HT-29 (cell line): ENCODE data around the gene SREBF1. TPM values are rescaled to one million over a fixed set of nuclear protein-coding genes. Genes with fewer than 3 reads are reported as not detected.

Source experiments
- DNase-seq: peaks from one replicate; pipeline ENCODE4 v3.0.0-alpha.2; 2015; ENCODE audit warnings: low spot score
- total RNA-seq: library from RNA; depleted of rRNA; stranded (reverse); fragments of >200 nt; shearing (Covaris generic); gene quantifications from 2 replicates; pipeline ENCODE4 v1.2.3, GENCODE V29; 2014

SREBF1 gene
- total RNA-seq, 1 experiment from 2014 or later: 304 TPM

DNA sequence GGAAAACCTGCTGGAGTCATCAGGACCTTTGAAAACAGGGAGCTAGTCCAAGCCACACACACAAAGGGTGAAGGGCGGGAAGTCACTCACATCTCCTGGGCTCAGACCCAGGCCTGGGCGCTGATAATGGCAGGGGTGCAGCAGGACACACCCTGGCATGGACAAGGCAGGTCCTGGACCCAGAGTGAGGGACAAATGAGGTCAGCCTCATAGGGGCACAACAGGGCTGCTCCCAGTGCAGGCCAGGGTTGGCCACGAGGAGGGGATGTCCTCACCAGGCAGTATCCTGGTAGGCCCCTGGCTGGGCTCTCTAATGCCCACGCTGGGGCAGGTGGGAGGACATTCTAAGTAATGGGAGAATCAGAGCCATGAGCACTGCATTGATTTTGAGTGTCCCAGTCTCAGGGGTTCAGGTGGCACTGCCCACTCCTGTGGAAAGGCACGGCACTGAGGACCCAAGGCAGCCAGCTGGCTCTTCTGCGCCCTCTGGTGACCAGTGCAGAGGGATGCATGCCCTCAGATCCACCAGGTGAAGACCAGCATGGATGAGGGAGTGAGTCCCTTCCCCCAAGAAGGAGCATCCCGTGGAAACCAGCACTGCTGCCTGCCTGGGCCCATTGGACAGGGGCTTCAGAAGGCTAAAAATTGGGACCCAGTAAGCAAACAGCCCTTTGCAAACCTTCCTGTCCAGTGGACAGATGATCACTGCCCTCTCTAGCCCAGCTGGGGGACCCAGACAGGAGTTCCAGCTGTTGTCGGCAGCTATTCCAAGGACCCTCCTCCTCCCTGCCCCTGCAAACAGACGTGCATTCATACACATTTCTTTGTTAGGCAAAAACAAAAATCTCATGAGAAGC lies 23.4 kb upstream of the SREBF1 start:
- DNase-seq: peak; percentile 77

DNA sequence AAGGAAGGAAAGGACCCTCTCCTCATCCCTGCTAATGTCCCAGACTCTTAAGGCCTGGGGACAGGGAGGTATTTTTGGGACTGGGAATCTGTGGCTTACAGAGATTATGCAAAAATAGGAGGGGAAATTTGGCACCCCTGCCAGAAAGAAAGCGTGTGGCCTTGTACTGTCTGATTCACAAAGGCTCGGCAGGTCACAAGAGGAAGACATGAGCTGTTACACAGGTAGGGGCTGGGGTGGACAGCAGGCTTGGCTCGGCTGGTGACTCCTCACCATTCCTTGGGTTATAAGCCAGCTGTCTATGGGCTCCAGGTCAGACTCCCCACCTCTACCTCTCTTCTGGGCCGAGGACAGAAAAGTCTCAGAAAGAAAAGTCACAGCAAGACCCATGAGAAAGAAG lies 20.7 kb upstream of the SREBF1 start:
- DNase-seq: no peak

DNA sequence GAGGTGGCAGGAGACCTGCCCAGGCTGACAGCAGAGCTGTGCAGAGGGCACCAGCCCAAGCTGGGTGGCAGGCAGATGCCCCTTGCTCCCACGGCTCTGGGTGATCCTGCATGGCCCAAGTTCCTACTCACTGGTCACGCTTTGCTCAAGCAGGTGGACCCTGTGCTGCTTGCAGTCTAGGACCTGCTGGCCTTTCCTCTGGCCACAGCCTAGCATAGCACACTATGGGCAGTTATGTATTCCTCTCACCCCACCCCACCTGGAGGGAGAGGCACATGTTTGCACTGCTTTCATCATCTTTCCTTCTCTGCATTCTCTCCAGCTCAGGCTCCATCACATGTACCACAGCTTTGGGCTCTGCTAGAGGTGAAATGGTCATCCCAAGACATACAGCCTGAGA lies 19.6 kb upstream of the SREBF1 start:
- no peak for DNase-seq

DNA sequence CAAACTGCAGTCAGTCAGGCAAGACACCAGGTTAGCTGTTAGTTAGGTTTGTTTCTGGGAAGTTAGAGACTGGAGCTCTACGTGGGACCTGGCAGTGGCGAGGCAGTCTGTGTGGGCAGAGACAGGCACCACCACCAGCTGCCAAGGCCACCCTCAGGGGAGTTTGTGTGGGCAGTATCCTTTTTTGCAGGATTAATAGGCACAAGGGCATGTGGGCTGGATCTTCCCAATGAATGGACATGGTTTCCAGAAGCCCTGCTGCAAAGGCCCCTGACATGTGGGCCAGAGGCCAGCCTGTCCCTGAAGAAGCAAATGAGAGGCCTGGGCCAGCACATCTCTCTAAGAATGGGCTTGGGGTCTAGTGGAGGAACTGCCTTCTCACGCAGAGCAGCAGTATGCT lies 19.2 kb upstream of the SREBF1 start:
- no peak for DNase-seq

DNA sequence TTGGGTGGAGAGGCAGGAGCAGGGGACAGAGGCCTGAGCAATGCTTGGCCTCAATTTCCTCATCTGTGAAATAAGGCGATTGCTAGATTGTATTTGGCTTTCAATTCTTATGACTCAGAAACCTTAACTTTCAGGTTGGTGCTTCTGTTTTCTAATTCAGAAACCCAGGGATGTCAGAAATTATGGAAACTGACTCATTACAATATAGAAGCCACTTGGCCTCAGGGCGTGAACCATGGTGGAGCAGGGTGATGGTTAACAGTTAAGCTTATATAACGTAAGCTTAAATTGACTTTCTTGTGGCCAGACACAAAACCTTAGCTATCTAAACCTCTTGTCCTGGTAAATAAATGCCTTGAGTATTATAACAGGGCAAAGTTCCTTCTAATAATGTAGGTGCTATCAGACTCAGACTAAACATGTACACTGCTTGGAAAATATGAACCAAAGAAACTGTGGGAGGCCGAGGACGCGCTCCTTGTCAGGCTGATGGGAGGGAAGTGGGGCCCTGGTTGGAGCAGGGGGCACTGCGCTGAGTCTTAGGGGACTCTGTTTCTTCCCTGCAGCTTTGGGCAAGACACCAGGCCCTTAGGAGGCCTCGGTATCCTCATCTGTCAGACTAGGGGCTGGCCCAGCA lies 17.1 kb upstream of the SREBF1 start:
- DNase-seq: no peak

DNA sequence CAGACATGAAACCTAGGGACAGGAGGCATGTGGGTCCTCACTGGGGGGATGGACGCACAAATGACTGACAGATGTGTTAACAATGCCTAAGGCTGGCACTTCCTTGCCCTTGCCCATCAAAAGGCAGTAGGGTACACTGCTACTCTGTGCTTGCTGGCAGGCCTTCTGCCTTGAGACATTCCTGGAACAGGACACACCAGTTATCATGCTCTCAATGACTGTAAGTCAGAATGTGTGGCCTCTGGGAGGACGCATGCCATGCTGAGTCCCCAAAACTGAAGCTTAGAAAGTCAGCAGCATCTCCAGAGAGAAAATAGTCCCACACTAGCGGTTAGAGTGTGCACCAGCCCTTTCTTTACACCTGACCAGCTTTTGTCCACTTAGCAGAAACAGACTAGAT lies 16.1 kb upstream of the SREBF1 start:
- DNase-seq: no peak

DNA sequence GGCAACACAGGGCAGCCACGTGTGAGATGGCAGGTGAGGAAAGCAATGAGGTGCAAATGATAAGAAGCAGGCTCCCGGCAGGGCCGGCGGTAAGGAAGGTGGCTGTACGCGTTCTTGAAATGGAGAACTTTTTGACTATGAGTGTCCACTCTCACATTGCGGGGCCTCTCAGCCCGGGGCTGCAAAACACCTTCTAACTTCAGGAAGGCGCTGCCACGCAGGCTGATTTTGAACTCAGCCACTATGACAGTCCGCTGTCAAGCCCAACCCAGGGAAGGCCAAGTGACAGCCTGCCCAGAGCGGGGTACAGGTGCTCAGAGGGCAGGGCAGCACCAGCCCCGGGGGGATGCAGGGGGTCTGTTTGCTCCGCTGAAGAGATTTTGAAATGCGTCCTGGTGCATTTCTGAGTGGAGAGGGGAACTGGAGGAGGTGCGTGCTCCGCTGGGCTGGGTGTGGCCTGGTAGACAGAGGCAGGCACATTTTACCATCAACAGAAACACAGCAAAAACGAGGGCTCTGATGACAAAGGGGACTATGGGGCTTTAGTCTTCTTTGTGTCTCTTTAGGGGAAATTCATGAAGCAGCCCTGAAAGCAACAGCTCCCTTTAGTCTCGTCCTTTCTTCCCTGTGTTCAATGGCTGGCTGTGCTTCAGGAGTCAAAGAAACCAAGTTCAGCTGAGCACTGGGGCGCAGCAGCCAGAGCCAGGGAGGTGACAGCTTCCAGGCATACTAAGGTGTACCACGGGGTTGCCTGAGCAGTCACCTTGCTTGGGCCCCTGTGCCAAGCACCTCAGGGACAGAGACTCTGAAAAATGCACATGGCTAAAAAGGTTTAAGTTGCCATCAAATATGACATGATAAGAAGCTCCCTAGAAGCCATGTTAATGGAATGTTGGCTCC lies 14.6 kb upstream of the SREBF1 start:
- DNase-seq: no peak

DNA sequence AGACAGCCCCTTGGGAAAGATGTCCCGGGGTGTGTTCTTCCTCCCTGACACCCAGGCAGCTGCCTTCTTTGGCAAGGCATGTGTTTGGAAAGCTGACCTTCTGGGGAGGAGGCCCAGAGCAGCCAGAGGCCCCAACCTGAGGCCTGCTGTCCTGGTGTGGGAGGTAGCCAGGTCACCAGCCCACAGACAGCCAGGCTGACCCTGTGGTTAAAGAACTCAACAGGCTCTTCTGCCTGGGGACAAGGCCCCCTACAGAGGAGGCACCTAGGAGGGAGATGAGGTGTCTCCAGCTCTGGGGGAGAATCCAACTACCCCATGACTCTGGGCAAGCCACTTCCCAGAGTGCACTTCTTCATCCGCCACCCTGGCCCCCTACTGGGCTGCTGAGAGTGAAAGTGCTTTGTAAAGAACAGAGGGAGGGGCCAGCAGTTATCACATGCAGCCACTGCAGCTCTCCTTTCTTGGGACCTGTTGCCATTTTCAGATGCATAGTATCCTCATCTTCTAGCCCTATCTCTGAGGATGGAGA lies 13.1 kb upstream of the SREBF1 start:
- DNase-seq: no peak

DNA sequence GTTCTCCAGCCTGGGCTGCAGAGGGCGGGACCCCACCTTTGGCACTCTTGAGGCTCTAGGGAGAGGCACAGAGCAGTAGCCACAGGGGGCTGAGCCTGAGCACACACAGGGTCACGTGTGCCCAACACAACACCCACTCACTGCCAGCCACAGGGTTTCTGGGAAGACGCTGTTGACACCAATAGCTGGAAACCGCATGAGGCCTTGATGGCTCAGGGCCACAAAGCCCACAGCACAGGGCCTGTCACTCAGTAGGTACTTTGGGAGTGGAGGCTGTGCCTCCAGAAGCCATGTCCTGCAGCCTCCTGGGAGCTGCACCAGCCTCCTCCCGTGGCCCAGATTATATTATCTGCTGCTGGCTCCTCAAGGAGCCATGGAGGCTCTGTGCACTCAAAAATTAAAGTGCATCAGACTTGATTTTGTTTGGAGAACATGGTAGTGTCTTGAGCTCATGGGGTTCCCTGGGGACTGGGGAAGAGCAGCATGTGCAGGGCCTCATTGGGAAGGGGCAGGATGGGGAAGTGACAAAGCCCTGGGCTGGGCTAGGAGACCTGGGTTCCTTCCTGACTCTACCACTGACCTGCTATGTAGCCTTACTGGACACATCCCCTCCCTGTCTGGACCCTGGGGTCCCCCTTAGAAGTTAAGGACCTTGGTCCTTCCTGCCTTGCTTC lies 12.5 kb upstream of the SREBF1 start:
- no peak for DNase-seq

DNA sequence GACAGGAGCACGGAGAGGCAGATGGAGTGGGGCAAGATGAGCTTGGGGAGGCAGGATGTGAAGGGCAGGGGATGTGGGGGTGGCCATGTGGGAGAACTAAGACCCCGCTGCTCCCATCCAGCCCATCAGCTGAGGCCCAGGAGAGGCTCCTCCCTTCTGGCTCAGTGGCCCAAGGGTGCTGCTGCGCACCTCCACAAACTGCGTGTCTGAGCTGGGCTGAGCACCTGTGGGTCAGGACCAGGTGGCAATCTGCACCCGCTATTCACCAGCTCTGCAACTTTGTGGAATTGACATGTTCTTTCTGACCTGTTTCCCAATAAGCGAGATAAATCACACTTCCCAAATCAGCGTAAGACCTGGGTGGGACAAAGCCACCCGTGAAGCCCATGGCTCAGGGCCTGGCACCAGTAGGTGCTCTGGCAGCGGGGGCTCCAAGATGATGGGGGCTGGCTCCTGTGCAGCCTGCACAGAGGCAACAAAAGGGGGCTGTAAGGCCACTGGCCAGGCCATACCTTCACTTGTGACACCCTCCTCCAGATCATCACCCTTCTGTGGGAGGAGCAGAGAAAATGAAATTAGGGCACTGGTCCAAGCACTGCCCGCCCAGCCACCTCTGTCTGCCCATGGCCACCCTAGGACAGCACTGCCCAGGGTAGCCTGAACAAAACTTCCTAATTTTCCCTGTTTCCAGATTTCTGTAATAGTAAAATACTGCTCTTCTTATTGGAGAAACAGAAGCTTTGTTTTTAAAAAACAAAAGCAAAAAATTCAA lies 11.7 kb upstream of the SREBF1 start:
- no peak for DNase-seq

DNA sequence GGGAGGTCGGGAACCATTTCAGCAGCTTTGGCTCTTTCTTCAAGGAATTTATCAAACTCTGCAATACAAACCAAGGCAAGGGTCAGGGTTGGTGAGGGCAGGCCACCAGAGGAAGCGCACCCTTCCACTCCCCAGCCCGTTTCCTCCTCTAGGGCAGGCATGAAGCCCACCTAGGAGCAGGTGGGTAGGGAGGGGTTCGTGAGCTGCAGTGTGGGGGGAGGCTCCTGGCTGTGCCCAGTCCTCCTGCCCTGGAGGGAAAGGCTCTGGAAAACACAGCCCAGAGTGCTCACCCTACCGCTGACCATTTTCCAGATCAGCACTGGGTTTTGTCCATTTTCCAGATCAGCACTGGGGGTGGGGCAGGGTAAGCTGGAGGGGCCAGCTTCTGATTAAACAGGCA lies 10.9 kb upstream of the SREBF1 start:
- no peak for DNase-seq

DNA sequence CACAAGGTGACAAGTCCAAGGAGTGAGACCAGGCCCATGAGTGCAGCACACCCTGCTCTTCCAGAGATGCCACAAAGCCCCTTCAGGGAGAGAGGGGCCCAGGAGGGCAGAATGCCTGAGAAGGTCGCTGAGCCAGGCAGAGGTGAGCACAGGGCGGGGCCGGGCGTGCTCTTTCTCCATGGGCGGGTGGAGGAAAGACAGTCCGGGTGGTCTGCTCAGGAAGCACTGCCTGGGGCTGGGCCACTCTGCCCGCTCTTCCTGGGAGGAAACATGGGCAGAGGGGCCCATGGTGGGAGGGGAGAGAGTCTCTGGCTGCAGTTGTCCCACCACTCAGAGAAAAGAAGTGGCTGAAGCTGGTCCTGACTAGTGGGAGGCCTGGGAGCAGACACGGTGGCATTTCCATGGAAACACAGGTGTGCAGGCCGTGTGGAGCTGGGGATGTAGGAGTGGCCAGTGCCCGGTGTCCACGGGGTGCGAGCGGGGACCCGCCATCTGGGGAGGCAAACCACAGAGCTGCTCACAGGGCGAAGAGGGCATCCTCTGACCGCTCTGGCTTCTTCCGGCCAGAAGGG lies 10.4 kb upstream of the SREBF1 start:
- DNase-seq: no peak

DNA sequence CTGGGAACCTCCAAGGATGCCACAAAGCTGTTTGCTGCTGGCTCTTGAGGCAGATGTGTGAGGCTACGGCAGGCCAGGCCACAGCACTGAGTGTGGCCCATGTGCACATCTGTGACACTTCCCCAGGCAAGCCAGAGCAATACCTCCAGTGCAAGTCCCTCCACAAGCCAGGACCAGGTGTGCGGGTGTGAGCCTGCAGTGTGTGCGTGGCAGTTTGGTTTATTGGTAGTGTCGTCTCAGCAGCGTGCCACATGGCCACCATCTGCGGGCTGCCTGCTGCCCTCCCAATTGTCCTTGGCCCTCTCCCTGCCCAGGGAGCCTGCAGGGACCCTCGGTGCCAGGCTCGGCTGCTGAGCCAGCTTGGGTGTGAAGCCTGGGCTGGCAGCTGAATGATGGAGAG lies 9.9 kb upstream of the SREBF1 start:
- no peak for DNase-seq

DNA sequence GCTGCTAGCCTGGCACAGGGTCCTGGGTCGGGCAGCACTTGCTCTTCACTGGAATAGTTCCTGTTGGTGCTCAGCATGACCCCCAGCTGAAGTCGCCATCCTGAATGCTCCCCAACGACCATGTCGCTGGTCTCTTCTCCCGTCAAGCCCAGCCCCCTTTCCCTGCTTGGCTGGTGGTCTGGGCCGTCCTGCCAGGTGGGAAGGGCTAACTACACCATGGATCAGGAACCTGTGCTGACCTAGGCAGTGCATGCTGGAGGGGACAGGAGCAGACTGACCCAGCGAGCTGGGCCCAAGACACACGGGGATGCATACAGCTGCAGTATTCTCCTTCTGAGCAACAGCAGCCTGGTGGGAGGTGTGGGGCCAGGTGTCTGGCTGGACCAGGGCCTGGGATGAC lies 9.2 kb upstream of the SREBF1 start:
- DNase-seq: no peak

DNA sequence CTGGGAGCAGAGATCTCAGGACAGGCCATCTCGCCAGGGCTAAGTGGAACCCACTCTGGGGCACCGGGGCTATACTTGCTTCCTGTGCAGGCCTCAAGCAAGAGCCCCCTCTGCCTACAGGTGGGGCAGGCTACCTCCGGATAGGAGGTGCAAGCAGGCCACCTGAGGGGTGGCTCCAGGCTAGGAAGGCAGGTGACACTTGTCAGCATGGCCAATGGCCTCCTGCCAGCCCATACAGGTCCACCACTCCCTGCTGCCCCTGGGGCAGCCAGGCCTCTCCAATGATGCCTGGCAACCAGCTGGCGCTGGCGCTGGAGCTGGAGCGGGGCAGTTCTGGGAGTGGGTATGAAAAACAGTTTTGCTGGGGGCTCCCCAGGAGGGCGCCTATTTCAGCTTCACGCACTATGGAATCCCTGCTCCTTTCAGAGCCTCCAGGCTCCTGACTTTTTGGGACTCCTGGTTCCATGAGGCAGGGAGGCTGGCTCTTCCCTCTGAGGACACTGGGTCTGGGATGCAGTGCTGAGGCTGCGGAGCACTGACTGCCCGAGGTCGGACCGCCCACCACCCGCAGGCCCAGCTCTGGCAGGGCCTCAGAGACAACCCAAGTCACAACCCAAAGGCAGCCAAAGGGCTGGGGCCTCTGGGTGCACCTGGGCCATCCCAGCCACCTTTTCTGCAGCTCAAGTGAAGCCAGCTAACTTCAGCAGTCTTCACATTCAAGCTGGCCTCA lies 8.4 kb upstream of the SREBF1 start:
- DNase-seq: no peak

DNA sequence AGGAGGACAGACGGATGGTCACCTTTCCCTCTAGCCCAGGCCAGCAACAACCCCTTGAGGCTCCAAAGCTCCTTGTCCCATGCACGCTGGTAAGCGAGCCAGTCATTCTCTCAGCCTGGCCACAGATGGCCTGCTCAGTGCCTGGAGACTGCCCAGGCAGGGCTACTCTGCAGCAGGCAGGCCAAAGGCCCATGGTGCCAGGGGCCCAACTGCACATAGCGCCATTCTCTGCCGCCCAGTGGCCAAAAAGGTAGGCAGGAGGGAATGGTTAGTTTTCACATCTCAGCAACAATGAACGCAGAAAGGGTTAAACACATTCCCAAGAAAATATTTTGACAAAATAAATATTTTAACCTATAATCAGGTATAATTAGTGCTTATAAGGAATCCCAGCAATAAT lies 7.7 kb upstream of the SREBF1 start:
- no peak for DNase-seq

DNA sequence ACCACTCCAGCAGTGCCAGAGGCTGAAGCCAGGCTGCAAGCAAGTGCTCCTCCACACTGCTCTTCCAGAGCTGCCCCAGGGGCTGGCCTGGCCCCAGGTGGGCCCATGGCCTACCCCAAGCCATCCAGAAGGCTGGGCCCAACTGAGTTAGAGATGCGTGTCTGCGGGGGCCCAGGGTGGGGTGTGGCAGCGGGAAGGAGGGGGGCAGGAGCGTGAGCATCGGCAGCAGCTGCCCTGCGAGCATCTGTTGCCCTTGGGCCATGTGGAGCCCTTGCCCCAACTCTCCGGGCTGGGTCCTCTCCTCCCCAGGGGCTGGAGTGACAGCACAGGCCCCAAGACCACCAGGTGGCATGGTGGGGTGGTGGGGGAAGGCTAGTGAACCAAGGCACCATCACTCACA lies 7.3 kb upstream of the SREBF1 start:
- no peak for DNase-seq

DNA sequence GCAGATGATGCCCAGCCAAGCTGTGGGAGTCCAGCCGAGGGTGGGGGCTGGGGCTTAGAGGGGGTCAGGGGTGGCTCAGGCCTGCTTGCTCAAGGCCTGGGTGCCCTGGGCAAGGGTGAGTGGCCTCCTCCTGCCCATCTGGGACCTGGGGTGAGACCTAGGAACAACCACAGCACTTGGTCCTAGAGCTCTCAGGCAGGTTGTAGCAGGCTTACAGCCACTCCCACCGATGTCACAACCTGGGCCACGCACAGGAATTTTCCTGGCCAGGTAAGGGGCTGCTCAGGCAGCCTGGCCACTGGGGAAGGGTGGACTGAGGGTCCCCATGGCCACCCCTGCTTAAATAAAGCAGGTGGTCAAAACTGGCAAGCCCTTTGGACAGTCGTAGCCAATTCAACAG lies 6.3 kb upstream of the SREBF1 start:
- DNase-seq: no peak

DNA sequence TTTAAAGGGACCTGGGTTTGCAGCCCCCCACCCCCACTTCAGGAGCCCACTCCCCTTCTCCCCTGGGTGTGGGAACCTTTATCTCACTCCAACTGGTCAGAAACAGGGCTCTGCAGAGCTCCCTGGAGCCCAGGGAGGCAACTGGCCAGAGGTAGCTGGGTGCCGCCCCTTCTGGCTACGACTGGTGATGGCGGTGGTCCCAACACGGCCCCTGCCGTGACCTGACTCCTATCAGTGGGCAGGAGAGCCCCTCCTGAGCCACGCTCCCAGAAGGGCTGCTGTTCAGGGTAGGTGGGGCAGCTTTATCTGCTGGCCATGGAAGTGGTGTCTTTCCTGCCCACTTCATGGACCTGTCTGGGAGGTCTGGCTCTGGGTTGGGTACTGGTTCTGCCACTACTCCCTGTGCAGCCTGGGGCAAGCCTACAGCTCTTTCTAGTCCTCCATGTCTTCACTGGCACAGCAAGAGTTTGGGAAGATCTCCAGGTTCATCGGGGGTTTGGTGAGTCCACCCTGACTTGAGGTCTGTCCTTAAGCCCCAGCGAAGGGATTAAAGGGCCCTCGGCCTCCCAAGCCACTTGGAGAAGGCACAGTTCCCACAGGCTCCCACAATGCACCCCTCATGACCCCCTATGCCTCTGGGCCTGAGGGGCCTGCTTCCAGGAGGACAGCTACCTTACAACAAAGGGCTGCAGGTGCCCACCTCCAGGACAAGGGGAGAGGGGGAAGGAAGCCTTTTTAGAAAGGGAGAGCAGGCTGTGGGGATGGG lies 5.5 kb upstream of the SREBF1 start:
- DNase-seq: no peak
